K562 (cell line): ENCODE results near the gene MED20. TPM values are rescaled to one million over a fixed set of nuclear protein-coding genes. Genes with fewer than 3 reads are reported as not detected.

Experiments
- E2F3 ChIP-seq: fragments of 250-450 bp; sonication (Bioruptor Pico); IDR thresholded peaks from 2 replicates; pipeline ENCODE4 v1.4.0; 2020; ENCODE audit warnings: mild to moderate bottlenecking
- HNRNPK ChIP-seq: fragments of 200-400 bp; formaldehyde crosslinking; IDR thresholded peaks from one replicate; pipeline ENCODE4 v1.6.1; 2018; ENCODE audit warnings: mild to moderate bottlenecking, low read depth, low read length; ENCODE audit not compliant: poor library complexity, severe bottlenecking
- MEF2A ChIP-seq: IDR thresholded peaks from 2 replicates; pipeline ENCODE4 v1.6.1; 2011; ENCODE audit warnings: low read depth, mild to moderate bottlenecking, low read length, moderate library complexity; ENCODE audit not compliant: control insufficient read depth
- MTA3 ChIP-seq: fragments of 450-650 bp; formaldehyde crosslinking; IDR thresholded peaks from 2 replicates; pipeline ENCODE4 v1.6.1; 2017; ENCODE audit warnings: mild to moderate bottlenecking, borderline replicate concordance
- NEUROD1 ChIP-seq: fragments of 150-350 bp; IDR thresholded peaks from 2 replicates; pipeline ENCODE4 v1.6.1; 2014; ENCODE audit warnings: borderline replicate concordance, low read length, low read depth; ENCODE audit not compliant: partially characterized antibody
- PBX2 ChIP-seq, 2 experiments: IDR thresholded peaks in 1 of 2; conservative IDR thresholded peaks in 1 of 2; 2 replicates each; pipeline ENCODE4 v1.6.1; 2016; ENCODE audit warnings: low read depth in 2 of 2, mild to moderate bottlenecking in 1 of 2, missing compliant biosample characterization in 1 of 2, missing genetic modification characterization in 1 of 2, moderate library complexity in 1 of 2
- POLR2AphosphoS2 ChIP-seq: IDR thresholded peaks from 2 replicates; pipeline ENCODE4 v1.6.1; 2012; ENCODE audit warnings: low read length, improper control_type of control experiment
- SETDB1 ChIP-seq: IDR thresholded peaks from one replicate; pipeline ENCODE4 v1.6.1; 2012; ENCODE audit warnings: low read length, control low read depth, inconsistent platforms
- SREBF1 ChIP-seq: fragments of 150-350 bp; IDR thresholded peaks from 2 replicates; pipeline ENCODE4 v1.6.1; 2014; ENCODE audit warnings: antibody characterized with exemption, low read depth, low read length, borderline replicate concordance
- TCF7L2 ChIP-seq: fragments of 150-350 bp; IDR thresholded peaks from 2 replicates; pipeline ENCODE4 v1.6.1; 2016; ENCODE audit warnings: low read depth, mild to moderate bottlenecking, low read length, moderate library complexity
- polyA plus RNA-seq, 8 experiments: library from polyadenylated mRNA; depleted of rRNA in 4 of 8; stranded (reverse) in 5 of 8; unstranded in 3 of 8; fragments of >200 nt; fragmentation: Nextera tagmentation in 2 of 8; fragmentation: Illumina TruSeq in 1 of 8; extraction: Ambion mirVana in 2 of 8; extraction: Trizol in 1 of 8; gene quantifications; 2 replicates each; pipeline versions ENCODE4 v1.2.1 to v1.2.3, GENCODE V29; 2011 to 2014; ENCODE audit warnings: inconsistent platforms in 1 of 8, missing spikeins in 1 of 8
- total RNA-seq, 7 experiments: library from RNA; depleted of rRNA in 6 of 7; stranded (reverse); fragments of >200 nt in 6 of 7; fragmentation: Illumina TruSeq in 2 of 7; extraction: Trizol in 2 of 7; gene quantifications; 2 replicates each; pipeline versions ENCODE4 v1.2.1 to v1.2.3, GENCODE V29; 2011 to 2021; ENCODE audit warnings: low replicate concordance in 1 of 7
- TF ChIP-seq, protein P1 (sequence below): fragments of 250-450 bp; sonication (Bioruptor Pico); IDR thresholded peaks from 2 replicates; pipeline ENCODE4 v1.5.0; 2021
- TF ChIP-seq, protein P2 (sequence below): fragments of 250-450 bp; sonication (Bioruptor Pico); IDR thresholded peaks from 2 replicates; pipeline ENCODE4 v1.4.0; 2020; ENCODE audit warnings: mild to moderate bottlenecking, moderate library complexity
- TF ChIP-seq, protein P3 (sequence below): fragments of 250-450 bp; sonication (Bioruptor Pico); IDR thresholded peaks from 2 replicates; pipeline ENCODE4 v1.4.0; 2020; ENCODE audit warnings: mild to moderate bottlenecking, moderate library complexity
- TF ChIP-seq, protein P4 (sequence below): fragments of 200-800 bp; sonication (Bioruptor generic); IDR thresholded peaks from 2 replicates; pipeline ENCODE4 v1.6.1; 2017; ENCODE audit warnings: missing genetic modification characterization, missing compliant biosample characterization

Gene MED20
- total and polyA plus RNA-seq, 9 of the 15 experiments (the other 6 are each of a cell fraction or from before 2014, with no cell fraction given) = 27.3 to 80.9 (median 46.0) TPM

DNA sequence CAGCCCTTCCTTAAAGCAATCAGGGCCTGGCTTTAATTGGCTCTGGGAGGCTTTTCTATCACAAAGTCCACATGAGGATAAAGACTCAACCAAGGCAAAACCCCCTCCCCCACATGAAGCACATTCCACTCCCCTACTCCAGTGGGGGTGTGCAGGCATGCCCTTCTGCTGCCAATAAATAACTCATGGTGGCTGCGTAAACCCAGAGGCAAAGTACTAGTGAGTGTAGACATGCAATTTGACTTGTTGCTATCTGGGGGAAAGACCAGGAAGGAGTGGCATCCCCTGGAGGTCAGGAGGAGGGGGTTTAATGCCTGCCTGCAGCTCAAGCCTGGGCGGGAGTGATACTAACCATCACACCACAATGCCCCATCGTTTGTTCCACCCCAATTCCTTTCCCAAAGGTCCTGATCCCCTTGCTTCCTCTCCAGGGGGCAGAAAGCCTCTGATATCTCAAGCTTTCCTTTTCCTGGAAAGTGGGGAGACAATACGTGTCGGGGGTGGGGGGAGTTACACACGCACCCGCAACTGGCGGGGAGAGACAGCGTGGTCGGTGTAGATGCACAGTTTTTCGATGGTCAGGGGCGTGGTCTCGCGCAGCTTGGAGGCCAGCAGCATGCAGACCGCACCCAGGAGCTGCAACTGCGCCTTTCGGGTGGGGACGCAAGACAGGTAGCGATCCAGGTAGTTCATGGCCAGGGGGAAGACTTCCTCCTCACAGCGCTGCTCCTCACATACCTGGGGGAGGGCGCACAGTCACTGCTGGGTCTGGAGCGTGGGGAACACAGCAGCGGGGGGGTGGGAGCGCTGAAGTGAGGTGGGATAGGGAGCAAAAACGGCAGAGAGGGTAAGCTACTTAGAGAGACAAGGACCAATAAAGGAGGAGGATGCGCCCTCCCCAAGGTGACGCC lies 19.2 kb upstream of the MED20 start (continued):
- TF ChIP-seq PBX2 (CRISPR knock-in tag; IDR thresholded peaks at IDR 0.05; ENCODE audit: low read depth) (no peak), PBX2 (tag; conservative IDR thresholded peaks at IDR 0.05; ENCODE audit: low read depth) (no peak), E2F3 (CRISPR knock-in tag) (no peak), POLR2AphosphoS2 (no peak), NEUROD1 (no peak), HNRNPK (no peak), TCF7L2 (no peak), SREBF1 (no peak), MTA3 (no peak; the same call in 1 of the 2 replicates), SETDB1 (no peak), MEF2A (no peak)
- TF ChIP-seq, protein P1, sequence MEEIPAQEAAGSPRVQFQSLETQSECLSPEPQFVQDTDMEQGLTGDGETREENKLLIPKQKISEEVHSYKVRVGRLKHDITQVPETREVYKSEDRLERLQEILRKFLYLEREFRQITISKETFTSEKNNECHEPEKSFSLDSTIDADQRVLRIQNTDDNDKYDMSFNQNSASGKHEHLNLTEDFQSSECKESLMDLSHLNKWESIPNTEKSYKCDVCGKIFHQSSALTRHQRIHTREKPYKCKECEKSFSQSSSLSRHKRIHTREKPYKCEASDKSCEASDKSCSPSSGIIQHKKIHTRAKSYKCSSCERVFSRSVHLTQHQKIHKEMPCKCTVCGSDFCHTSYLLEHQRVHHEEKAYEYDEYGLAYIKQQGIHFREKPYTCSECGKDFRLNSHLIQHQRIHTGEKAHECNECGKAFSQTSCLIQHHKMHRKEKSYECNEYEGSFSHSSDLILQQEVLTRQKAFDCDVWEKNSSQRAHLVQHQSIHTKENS (CRISPR knock-in tag) = no peak
- TF ChIP-seq, protein P2, sequence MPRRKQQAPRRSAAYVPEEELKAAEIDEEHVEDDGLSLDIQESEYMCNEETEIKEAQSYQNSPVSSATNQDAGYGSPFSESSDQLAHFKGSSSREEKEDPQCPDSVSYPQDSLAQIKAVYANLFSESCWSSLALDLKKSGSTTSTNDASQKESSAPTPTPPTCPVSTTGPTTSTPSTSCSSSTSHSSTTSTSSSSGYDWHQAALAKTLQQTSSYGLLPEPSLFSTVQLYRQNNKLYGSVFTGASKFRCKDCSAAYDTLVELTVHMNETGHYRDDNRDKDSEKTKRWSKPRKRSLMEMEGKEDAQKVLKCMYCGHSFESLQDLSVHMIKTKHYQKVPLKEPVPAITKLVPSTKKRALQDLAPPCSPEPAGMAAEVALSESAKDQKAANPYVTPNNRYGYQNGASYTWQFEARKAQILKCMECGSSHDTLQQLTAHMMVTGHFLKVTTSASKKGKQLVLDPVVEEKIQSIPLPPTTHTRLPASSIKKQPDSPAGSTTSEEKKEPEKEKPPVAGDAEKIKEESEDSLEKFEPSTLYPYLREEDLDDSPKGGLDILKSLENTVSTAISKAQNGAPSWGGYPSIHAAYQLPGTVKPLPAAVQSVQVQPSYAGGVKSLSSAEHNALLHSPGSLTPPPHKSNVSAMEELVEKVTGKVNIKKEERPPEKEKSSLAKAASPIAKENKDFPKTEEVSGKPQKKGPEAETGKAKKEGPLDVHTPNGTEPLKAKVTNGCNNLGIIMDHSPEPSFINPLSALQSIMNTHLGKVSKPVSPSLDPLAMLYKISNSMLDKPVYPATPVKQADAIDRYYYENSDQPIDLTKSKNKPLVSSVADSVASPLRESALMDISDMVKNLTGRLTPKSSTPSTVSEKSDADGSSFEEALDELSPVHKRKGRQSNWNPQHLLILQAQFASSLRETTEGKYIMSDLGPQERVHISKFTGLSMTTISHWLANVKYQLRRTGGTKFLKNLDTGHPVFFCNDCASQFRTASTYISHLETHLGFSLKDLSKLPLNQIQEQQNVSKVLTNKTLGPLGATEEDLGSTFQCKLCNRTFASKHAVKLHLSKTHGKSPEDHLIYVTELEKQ (CRISPR knock-in tag) = no peak
- TF ChIP-seq, protein P3, sequence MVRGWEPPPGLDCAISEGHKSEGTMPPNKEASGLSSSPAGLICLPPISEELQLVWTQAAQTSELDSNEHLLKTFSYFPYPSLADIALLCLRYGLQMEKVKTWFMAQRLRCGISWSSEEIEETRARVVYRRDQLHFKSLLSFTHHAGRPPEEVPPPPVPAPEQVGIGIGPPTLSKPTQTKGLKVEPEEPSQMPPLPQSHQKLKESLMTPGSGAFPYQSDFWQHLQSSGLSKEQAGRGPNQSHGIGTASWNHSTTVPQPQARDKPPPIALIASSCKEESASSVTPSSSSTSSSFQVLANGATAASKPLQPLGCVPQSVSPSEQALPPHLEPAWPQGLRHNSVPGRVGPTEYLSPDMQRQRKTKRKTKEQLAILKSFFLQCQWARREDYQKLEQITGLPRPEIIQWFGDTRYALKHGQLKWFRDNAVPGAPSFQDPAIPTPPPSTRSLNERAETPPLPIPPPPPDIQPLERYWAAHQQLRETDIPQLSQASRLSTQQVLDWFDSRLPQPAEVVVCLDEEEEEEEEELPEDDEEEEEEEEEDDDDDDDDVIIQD = no peak
- TF ChIP-seq, protein P4, sequence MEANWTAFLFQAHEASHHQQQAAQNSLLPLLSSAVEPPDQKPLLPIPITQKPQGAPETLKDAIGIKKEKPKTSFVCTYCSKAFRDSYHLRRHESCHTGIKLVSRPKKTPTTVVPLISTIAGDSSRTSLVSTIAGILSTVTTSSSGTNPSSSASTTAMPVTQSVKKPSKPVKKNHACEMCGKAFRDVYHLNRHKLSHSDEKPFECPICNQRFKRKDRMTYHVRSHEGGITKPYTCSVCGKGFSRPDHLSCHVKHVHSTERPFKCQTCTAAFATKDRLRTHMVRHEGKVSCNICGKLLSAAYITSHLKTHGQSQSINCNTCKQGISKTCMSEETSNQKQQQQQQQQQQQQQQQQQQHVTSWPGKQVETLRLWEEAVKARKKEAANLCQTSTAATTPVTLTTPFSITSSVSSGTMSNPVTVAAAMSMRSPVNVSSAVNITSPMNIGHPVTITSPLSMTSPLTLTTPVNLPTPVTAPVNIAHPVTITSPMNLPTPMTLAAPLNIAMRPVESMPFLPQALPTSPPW (CRISPR knock-in tag) = no peak
